ENCODE results near the gene PHETA1. TPM values are rescaled to one million over a fixed set of nuclear protein-coding genes. Genes with fewer than 3 reads are reported as not detected.
A peak's percentile ranks its signal among the peaks of the same experiment; 100 is the strongest.

Gene PHETA1
- total and polyA plus RNA-seq, 11 donors: 12.8 to 48.7 (median 24.5) TPM

- 89 to 93% (median 90%) methylated on average over 9 of the region's 9 CpGs for WGBS, 4 donors
- DNase-seq (peak in 1 of 5 donors; percentile 37), ATAC-seq (no peak)
- intact Hi-C loops (cut with DNase I): no loop called here
- Histone ChIP-seq H3K36me3 (no peaks in the 10 kb centered on the region), H3K4me1 (peaks cover 0 to 11% (median 0%) of the 10 kb centered on the region in 12 donors), H3K27ac (no peak overlapping the region), H3K27me3 (no peaks in the 10 kb centered on the region), H3K4me3 (no peak overlapping the region), H3K9me3 (no peaks in the 10 kb centered on the region)
- TF ChIP-seq POLR2A (IDR thresholded peaks at IDR 0.05) (no peak), CTCF (IDR thresholded peaks at IDR 0.05) (no peak)
Measured at GRCh38 chr12:111387747-111388323, 18.9 kb upstream of the PHETA1 start.

GRCh38 chr12:111386885-111387284, 18.0 kb upstream of the PHETA1 start:
- TF ChIP-seq POLR2A (IDR thresholded peaks at IDR 0.05): no peak
- DNase-seq: peak in 1 of 5 donors; percentile 32
- 28 to 40% (median 33%) methylated on average over 3 of the region's 3 CpGs for WGBS, 4 donors

GRCh38 chr12:111384596-111384995, 15.7 kb upstream of the PHETA1 start:
- H3K9me3 ChIP-seq: no peaks in the 10 kb centered on the region
- ATAC-seq: no peak
- H3K27ac ChIP-seq: no peak overlapping the region
- H3K36me3 ChIP-seq: no peaks in the 10 kb centered on the region
- no peak overlapping the region for H3K4me3 ChIP-seq
- 81 to 88% (median 85%) methylated on average over 4 to 5 of the region's 5 CpGs for WGBS, 4 donors
- TF ChIP-seq POLR2A (IDR thresholded peaks at IDR 0.05) (no peak), CTCF (IDR thresholded peaks at IDR 0.05) (no peak)
- H3K27me3 ChIP-seq: no peaks in the 10 kb centered on the region
- intact Hi-C loops (cut with DNase I): no loop called here
- no peaks in the 10 kb centered on the region for H3K4me1 ChIP-seq
- DNase-seq: peak in 1 of 5 donors; percentile 27

More at GRCh38 chr12:111386885-111387284, 18.0 kb upstream of the PHETA1 start:
- H3K4me1 ChIP-seq: peaks cover 0 to 11% (median 0%) of the 10 kb centered on the region in 12 donors
- ATAC-seq: no peak
- no peak overlapping the region for H3K4me3 ChIP-seq
- H3K27ac ChIP-seq: no peak overlapping the region
- no peaks in the 10 kb centered on the region for H3K36me3 ChIP-seq
- H3K27me3 ChIP-seq: no peaks in the 10 kb centered on the region
- intact Hi-C loops (cut with DNase I): no loop called here
- H3K9me3 ChIP-seq: no peaks in the 10 kb centered on the region

GRCh38 chr12:111379942-111380554, 11.2 kb upstream of the PHETA1 start:
- Histone ChIP-seq H3K9me3 (peaks cover 0 to 3% (median 0%) of the 10 kb centered on the region in 12 donors), H3K4me3 (no peak overlapping the region), H3K27ac (no peak overlapping the region), H3K27me3 (no peaks in the 10 kb centered on the region), H3K4me1 (no peaks in the 10 kb centered on the region), H3K36me3 (no peaks in the 10 kb centered on the region)
- intact Hi-C loops (cut with DNase I): no loop called here
- TF ChIP-seq POLR2A (IDR thresholded peaks at IDR 0.05) (no peak), CTCF (IDR thresholded peaks at IDR 0.05) (no peak)
- no peak for ATAC-seq
- no peak for DNase-seq
- WGBS, 4 donors: 92 to 98% (median 96%) methylated on average over 5 to 6 of the region's 6 CpGs
